NCI-H774 (cell line): ENCODE data around the gene SPATA7.
A peak's percentile ranks its signal among the peaks of the same experiment; 100 is the strongest.

ENCODE experiments used
- DNase-seq: peaks from one replicate; lab custom pipeline; 2025; lab: John Stamatoyannopoulos, UW

SPATA7 gene

DNA sequence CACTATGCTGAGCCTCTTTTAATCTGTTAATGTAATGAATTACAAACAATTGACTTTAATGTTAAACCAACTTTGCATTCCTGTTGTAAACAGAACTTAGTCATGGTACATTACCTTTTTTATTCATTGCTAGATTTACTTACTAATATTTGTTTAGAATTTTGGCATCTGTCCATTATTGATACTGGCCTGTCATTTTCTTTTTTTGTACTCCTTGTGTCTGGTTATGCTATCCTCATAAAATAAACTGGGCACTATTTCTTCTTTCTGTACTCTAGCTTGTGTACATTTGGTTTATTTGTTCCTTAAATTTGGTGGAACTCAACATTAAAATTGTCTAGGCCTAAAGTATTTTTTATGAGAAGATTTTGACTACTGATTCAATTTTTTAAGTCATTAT lies 32.1 kb downstream of the SPATA7 start:
- DNase-seq: peak; percentile 15

DNA sequence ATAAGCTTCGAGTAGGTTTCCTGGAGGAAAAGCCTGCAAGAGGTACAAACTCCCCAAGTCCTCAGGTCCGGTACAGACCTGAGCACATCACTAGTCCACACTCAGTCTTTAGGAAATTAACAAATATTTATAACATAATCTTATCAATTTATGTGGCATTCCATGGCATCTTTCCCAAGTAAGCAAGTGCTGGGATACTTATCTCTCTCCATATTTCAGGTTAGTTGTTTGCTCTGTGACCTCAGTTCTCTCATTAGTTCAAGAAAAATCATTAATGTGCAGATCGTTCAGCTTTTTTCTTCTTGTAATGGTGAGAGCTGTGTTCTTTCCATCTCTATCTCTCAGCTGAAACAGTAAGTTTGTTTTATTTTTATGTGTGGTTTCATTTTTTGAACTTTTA lies 34.7 kb downstream of the SPATA7 start:
- no peak for DNase-seq

DNA sequence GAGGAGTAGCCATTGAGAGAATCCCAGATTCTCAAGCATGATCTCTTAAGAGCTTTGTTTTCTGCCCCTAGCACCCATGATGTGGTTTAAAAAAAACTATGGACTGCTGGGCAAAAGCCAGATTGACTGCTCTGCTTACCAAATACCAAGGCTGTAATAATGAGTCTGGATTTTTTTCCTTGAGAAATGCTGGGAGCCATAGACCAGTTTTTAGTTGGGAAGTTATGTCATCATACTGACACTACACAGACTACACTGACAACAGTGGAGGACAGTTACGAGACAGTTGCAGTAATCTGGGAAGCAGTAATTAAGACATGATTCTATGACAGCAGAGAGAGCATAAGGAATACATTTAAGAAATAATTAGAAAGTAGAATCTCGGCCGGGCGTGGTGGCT lies 35.8 kb downstream of the SPATA7 start:
- no peak for DNase-seq

DNA sequence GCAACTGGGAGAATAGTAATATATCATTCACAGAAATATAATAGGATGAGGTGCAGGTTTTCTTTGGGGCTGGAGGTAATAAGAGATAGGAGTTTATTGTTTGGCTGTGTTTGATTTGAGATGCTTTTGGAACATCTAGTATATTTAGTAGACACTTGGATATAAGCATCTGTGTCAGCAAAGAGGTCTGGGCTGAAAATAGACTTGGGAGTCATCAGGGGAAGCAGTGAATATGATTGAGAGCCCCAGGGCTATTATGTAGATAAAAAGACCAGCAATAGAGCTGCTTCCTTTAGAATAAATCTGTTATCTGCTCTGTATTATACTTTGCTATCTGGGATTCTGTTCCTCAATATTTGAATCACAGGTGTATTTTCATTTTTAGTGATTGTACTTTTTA lies 36.6 kb downstream of the SPATA7 start:
- DNase-seq: no peak

DNA sequence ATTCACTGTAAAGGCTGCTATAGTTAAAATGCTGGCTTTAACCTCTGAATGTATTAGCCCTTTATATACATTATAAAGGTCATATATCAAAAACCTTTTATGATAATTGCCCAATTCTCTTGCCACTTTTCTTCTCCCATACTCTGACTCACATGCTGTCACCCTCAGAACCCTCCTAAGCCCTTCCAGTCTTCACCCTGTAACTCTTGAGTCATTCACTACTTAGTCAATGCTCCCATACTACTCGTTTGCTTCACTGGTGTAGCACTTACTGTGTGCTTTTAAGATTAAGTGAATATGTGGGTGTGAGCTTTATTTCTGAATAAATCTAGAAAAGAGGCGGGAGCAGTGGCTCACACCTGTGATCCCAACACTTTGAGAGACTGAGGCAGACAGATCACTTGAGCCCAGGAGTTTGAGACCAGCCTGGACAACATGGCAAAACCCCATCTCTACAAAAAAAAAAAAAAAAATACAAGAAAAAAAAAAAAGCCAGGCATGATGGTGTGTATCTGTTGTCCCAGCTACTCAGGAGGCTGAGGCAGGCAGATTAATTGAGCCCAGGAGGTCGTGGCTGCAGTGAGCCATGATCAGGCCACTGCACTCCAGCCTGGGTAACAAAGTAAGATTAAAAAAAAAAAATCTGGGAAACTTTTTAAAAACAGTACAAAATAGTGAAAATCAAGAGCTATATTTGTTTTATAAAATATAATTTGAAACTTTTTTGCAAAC lies 37.6 kb downstream of the SPATA7 start:
- DNase-seq: no peak

DNA sequence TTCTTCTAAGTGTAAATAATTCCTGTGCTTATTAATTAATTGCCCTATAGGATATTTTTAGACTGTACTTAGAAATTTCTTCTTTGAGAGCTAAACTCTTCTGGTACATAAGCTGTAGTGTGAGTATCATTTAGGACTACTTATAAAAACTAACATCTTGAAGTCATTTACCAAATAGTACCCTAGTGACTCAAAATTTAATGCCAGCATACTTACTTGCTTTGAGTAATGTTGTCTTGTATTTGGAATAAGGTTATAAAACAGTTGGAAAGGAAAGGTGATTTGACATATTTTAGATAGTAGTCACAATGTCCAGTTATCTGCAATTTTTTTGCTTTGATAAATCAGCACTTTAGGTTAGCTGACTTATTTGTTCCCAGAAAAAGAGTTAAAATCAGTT lies 39.1 kb downstream of the SPATA7 start:
- no peak for DNase-seq

DNA sequence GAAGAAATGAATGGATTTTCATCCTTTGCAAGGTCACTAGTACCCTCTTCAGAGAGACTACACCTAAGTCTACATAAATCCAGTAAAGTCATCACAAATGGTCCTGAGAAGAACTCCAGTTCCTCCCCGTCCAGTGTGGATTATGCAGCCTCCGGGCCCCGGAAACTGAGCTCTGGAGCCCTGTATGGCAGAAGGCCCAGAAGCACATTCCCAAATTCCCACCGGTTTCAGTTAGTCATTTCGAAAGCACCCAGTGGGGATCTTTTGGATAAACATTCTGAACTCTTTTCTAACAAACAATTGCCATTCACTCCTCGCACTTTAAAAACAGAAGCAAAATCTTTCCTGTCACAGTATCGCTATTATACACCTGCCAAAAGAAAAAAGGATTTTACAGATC lies 40.8 kb downstream of the SPATA7 start:
- DNase-seq: no peak

DNA sequence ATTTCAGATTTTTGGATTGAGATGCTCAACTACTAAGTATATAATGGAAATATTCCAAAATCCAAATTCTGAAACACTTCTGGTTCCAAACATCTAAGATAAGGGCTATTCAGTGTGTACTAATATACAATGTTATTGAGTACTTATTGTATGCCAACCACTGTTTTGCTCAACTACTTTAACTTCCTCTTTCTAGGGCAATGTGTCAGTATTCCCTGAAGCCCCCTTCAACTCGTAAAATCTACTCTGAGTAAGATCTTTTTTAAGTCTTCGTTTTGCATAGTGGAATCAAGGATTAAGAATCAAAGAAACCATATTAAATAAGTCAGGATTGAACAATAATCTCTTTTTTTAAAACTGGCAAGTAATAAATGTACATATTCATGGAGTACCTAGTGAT lies 45.5 kb downstream of the SPATA7 start:
- DNase-seq: no peak

DNA sequence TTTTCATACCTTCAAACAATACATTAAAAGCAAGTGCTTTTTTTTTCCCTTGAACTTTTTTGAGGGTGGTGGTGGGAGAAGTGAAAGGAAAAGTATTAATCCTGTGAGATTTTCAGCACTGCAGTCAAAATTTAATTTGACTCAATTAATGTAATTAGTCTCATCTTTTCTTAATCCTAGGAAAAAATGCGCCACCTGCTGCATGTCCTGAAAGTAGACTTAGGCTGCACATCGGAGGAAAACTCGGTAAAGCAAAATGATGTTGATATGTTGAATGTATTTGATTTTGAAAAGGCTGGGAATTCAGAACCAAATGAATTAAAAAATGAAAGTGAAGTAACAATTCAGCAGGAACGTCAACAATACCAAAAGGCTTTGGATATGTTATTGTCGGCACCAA lies 52.2 kb downstream of the SPATA7 start:
- no peak for DNase-seq

DNA sequence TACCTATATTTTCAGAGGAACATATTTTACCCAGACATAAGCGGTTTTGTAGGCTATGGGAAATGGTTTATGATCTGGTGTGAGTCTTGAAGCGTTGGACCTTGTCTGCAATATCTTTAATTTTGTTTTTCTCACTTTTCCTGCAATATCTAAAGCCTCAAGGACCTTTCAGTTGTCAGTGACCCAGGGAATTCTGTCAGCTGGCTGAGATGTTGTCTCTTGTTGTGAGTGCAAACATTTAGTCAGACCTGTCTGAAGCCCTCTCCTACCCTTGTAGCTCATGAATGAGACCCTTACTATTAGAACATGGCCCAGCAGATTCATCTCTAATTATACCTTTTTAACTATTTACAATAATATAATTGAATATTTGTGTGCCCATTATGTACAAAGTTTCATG lies 53.6 kb downstream of the SPATA7 start:
- no peak for DNase-seq

DNA sequence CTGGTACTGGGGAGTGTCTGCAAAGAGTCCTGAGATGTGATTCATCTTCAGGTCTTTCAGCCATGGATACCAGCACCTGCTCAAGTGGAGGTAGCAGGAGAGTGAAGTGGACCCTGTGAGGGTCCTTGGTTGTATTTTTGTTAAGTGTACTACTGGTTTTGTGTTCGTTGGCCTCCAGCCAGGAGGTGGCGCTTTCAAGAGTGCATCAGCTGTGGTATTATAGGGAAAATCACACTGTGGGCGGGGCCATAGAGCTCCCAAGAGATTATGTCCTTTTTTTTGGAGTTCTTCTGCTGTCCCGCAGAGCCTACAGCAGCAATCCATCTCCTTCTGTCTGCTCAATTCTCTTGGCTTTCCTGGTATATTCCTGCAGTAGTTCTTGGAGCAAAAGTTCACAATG lies 66.8 kb downstream of the SPATA7 start:
- DNase-seq: no peak

DNA sequence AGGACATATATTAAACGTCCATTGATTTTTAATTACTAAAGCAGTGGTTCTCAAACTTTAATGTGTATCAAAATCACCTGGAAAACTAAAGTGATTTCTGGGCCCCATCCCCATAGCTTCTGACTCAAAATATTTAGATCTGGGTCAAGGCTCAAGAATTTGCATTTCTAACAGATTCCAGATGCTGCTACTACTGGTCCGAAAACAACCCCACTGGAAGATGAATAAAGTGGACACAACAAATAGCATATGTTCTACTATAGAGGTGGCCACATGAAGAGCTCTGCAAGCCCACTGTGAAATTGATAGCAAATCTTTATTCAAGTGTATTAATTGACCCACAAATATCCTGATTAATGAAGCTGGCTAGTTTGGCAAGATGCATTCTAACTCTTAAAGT lies 69.4 kb downstream of the SPATA7 start:
- no peak for DNase-seq

DNA sequence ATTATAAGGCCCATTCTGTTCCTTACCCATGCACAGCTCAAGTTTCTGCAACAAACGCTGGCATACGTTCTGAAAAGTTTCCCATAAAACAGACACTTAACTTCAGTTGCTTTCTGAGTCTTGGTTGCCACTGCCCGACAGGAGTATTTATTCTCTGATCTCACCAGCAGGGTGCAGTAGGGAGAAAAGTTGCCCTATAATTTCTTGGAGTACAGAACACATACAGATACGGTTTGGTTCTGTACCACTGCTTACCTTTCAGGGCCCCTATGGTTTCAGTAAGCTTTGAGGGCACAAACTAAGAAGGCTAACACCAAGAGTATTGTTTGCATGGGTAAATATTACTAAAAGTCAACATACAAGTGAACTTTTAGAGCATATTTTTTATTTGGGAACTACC lies 77.9 kb downstream of the SPATA7 start:
- no peak for DNase-seq

DNA sequence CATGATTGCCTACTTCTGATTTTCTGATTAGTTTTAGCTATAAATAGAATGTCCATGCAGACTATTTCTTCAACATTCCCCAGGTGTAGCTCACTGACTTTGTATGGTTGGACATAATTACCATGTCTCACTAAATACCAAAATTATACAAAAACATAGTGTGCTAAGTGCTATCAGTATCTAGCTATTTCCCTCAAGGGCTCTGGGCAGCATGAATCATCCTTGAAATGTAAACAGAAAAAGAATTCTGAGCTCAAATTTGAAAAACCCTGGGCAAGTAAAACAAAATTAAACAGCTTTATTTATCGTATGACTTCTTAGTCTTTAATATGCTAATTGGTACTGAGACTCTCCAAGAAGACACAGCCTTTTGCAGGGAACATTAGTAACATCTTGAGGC lies 82.9 kb downstream of the SPATA7 start:
- no peak for DNase-seq

DNA sequence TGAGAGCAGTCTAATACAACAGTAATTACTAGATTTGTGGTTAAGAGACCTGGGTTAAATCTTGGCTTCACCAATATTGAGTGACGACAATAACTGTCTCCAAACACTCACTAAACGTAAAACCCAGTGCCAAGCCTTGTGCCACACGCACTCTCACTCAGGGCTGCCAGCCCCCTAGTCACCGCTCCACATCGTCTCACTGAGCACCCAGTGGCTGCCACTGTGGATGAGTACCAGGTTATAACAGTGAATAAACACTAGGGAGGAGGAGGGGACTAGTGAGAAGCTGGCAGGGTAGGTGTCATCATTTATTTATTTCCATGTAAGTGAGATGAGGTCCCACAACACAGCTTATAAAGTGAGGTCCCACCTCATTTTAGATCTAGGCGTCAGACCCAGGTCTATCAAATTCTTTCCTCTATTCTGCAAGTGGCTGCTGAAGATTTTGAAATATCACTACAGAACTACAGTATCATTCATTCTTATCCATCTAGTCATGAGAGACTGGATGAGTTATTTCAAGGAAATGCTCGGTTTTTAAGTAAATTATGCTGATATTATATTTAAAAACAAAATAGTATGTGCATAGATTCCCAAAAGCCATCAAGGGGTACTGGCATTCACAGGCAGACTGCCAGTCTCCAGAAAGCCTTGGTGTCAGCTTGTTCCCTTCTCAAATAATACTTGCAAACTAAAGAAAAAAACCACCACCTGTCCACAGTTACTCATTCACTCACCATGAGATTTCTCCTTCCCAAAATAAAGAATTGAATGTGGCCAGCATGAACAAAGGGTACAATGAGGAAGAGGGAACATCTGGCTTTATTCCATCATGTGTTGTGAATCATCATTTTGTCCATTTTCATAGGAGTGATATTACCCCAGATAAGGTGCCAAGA lies 85.3 kb downstream of the SPATA7 start:
- no peak for DNase-seq

DNA sequence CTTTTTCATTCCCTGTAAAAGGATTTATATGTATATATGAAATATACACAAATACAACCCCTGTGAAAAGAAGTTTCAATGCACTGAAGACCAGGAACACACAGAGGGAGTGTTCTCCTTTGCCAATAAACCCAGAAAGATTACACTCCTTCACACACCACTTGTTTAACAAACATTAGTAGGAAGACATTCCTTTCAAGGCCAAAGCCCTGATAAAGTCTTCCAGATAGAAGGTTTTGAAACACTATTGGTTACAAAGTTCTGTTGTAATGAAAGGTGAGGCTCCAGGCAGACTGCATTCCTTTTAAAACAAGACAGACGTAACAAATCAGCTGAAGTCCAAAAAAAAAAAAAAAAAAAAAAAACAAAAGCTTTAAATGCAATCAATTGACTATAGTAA lies 88.3 kb downstream of the SPATA7 start:
- DNase-seq: no peak

DNA sequence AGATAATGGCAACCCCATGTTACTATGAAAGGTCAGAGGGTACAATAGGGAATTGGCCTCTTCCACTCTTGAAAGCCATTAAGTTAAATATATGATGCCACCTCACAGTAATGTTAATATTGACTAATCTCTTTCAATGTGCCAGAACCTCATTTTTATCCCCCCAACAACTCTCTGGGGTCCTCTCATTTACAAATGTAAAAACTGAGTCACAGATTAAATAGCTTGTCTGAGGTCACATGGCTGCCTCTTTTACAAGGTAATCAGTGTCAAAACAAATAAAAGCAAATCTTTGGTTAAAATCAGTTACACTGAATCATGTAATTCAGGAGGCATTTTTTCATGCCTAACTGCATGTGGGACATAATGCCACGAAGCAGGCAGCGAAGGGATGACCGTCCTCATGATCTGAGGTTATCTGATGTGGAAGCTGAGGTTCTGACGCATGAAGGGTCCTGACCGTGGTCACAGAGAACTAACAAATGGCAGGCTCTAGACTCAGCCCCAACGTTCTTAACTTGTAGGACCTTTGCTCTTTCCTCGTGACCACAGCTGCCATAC lies 90.8 kb downstream of the SPATA7 start:
- no peak for DNase-seq

DNA sequence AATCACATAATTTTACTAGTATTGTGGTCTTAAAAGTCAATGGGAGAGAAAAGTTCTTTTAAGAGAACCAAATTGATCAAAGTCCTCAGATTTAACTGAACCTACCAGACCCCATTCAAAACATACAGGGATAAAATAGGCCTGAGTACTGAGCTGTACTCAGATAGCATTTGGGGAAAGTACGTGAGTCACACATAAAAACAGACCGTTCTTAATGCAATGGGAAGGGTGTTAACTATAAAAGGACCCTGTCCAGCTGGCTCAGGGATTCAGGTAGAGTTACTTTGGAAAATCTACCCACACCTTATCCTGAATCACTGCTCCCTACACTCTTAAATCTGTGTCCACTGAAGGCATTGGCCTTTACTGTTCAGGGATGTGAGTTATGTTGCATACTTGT lies 91.4 kb downstream of the SPATA7 start:
- DNase-seq: no peak

DNA sequence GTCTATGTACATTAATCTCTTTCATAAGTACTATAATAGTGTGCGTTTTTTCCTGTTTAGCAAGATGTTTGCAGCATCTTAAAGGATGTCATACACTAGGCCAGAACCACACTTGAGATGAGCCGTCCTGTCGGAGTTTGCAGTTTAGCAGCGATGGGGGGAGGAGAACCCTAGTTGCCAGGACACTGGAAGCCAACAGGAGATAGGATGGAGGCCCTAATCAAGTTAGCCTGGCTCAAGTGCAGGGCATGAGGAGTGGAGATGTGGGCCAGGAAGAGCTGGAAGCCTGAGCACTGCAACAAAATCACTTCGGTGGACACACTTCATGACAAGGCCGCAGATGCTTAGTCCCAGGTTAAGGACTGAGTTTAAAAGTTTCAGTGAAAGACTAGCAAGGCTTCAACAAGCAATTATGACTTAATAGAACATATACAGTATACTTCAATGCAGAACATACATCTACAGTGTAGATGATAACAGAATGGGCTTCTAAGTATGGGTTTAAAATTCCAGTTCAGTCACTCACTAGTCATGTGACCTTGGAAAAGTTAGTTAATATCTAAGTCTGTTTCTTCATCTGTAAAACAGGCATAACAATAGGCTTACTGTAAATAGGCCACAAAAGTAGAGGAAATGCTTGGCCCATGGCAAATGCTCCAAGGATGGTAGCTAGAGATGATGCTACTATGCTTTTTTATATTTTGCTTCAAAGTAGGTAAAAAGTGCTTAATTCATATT lies 92.2 kb downstream of the SPATA7 start:
- DNase-seq: no peak

DNA sequence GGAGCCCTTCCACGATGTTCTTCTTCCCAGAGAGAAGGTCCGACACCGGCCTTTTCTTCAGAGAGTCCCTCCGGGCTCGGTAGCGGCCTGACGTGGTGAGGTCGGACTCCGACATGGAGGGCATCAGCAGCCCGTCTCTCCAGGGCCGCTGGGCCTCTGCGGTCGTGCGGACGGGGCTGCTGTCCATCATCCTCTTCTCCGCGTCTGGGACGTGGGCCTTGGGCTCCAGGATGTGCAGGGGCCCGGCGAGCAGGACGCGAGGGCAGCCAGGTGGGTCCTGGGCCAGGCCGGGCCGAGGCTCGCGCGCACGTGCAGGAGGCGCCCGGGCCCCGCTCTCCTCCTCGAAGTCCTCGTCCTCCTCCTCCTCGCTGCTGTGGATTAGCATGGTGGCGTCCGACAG lies 93.5 kb downstream of the SPATA7 start:
- DNase-seq: no peak

DNA sequence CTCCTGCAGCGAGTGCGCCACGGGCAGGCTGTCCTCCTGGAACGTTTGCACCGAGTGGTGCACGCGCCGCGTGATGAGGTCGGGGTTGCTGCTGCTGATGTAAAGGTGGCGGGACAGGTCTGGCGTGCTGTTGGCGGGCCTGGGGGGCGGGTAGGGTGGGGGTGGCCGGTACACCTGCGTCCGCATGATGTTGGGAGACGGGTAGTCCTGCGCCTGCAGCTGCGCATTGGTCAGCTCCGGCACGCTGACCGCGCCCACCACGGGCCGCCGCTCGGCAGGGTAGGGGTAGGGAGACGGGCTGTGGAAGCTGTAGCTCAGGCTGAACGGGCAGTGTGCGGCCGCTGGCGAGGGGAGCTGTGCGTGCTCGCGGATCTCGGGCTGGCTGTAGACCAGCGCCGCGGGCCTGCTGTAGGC lies 94.1 kb downstream of the SPATA7 start:
- no peak for DNase-seq

DNA sequence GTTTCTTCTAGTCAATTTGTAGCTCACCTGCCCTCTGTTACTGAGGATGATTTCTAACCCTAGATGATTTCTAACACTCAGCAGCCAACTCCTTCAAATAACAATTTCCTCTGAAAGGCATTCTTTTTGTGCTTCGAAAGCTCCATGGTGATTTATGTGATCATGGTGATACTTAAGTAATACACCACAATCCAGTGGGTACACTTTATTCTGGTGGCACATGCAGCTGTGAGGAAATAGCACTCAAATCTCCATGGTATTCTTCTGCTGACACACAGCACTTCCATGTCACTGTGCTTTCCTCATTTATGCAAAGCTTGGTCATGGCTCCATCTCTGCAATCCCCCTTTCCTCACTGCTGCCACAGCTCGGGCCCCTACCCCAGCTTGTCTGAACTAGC lies 95.6 kb downstream of the SPATA7 start:
- no peak for DNase-seq

DNA sequence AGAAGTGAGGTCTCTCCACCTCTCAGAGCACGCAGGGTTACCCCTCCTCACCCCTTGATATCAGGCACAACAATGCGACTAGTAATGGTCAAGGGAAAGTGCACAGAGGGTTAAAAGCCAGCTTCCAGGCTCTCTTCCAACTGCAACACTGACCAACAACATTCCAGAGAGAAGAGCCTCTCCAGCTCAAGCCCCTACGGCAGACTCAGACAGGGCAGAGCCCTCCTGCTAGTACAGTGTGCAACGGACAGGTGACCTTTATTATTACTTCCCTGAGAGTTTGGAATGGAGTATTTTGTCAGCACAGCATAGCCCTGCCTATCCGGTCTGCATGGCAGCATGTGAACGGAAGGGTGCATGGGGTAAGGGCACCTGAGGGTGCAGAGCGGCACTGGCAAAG lies 96.3 kb downstream of the SPATA7 start:
- DNase-seq: no peak
